K562 (cell line): ENCODE data around the gene NTN3. TPM values are rescaled to one million over a fixed set of nuclear protein-coding genes. Genes with fewer than 3 reads are reported as not detected.

Experiments
- ADNP ChIP-seq: fragments of 200-800 bp; sonication (Bioruptor generic); IDR thresholded peaks from 2 replicates; pipeline ENCODE4 v1.6.1; 2016; ENCODE audit warnings: missing genetic modification characterization, missing compliant biosample characterization
- CHD2 ChIP-seq: IDR thresholded peaks from 2 replicates; pipeline ENCODE4 v1.6.1; 2011; ENCODE audit warnings: low read depth, low read length
- GTF2B ChIP-seq: IDR thresholded peaks from 2 replicates; pipeline ENCODE4 v1.6.1; 2011; ENCODE audit not compliant: insufficient read length; ENCODE audit errors: extremely low read depth
- HOMEZ ChIP-seq: fragments of 250-450 bp; sonication (Bioruptor Pico); IDR thresholded peaks from 2 replicates; pipeline ENCODE4 v1.4.0; 2020; ENCODE audit warnings: mild to moderate bottlenecking, moderate library complexity
- MCM2 ChIP-seq: fragments of 450-650 bp; IDR thresholded peaks from 2 replicates; pipeline ENCODE4 v1.6.1; 2017; ENCODE audit warnings: low read depth, mild to moderate bottlenecking
- PHB ChIP-seq: fragments of 250-450 bp; sonication (Bioruptor Pico); IDR thresholded peaks from 2 replicates; pipeline ENCODE4 v1.5.0; 2021
- RHOXF2B ChIP-seq: fragments of 250-450 bp; sonication (Bioruptor Pico); conservative IDR thresholded peaks from 2 replicates; pipeline ENCODE4 v1.5.1; 2021
- SAP30 ChIP-seq: fragments of 200-600 bp; sonication (generic); IDR thresholded peaks from 2 replicates; pipeline ENCODE4 v1.6.1; 2012; ENCODE audit warnings: borderline replicate concordance, low read depth, mild to moderate bottlenecking, moderate library complexity, low read length, control low read depth, inconsistent platforms; ENCODE audit not compliant: insufficient read depth, poor library complexity, severe bottlenecking
- VEZF1 ChIP-seq: fragments of 200-800 bp; sonication (Bioruptor generic); IDR thresholded peaks from 2 replicates; pipeline ENCODE4 v1.6.1; 2017; ENCODE audit warnings: missing genetic modification characterization, missing compliant biosample characterization
- XRCC5 ChIP-seq: fragments of 200-400 bp; formaldehyde crosslinking; IDR thresholded peaks from 2 replicates; pipeline ENCODE4 v1.6.1; 2017; ENCODE audit warnings: low read depth, mild to moderate bottlenecking, low read length
- ZBTB11 ChIP-seq, 3 experiments: fragments of 200-800 bp in 1 of 3; fragments of 250-450 bp in 1 of 3; fragments of 450-650 bp in 1 of 3; sonication (Bioruptor Pico) in 1 of 3; sonication (Bioruptor generic) in 1 of 3; formaldehyde crosslinking in 1 of 3; IDR thresholded peaks; 2 replicates each; pipeline versions ENCODE4 v1.6.1 to v1.8.0; 2016 to 2022; ENCODE audit warnings: mild to moderate bottlenecking in 2 of 3, missing genetic modification characterization in 2 of 3, missing compliant biosample characterization in 1 of 3, moderate library complexity in 1 of 3
- ZNF124 ChIP-seq: sonication (generic); formaldehyde crosslinking; IDR thresholded peaks from 2 replicates; pipeline ENCODE4 v1.8.1; 2022; ENCODE audit warnings: missing genetic modification reagents
- ZNF143 ChIP-seq: sonication (generic); formaldehyde crosslinking; IDR thresholded peaks from 2 replicates; pipeline ENCODE4 v1.9.0; 2022; ENCODE audit warnings: mild to moderate bottlenecking, missing genetic modification reagents
- ZNF184 ChIP-seq: sonication (generic); formaldehyde crosslinking; IDR thresholded peaks from 2 replicates; pipeline ENCODE4 v1.5.0; 2020; ENCODE audit warnings: missing genetic modification reagents
- ZNF584 ChIP-seq: fragments of 200-800 bp; sonication (Bioruptor generic); IDR thresholded peaks from 2 replicates; pipeline ENCODE4 v1.6.1; 2016; ENCODE audit warnings: low read depth, mild to moderate bottlenecking, missing genetic modification characterization, missing compliant biosample characterization
- polyA plus RNA-seq, 8 experiments: library from polyadenylated mRNA; depleted of rRNA in 4 of 8; stranded (reverse) in 5 of 8; unstranded in 3 of 8; fragments of >200 nt; fragmentation: Nextera tagmentation in 2 of 8; fragmentation: Illumina TruSeq in 1 of 8; extraction: Ambion mirVana in 2 of 8; extraction: Trizol in 1 of 8; gene quantifications; 2 replicates each; pipeline versions ENCODE4 v1.2.1 to v1.2.3, GENCODE V29; 2011 to 2014; ENCODE audit warnings: inconsistent platforms in 1 of 8, missing spikeins in 1 of 8
- total RNA-seq, 7 experiments: library from RNA; depleted of rRNA in 6 of 7; stranded (reverse); fragments of >200 nt in 6 of 7; fragmentation: Illumina TruSeq in 2 of 7; extraction: Trizol in 2 of 7; gene quantifications; 2 replicates each; pipeline versions ENCODE4 v1.2.1 to v1.2.3, GENCODE V29; 2011 to 2021; ENCODE audit warnings: low replicate concordance in 1 of 7
- TF ChIP-seq, protein P1 (sequence below): sonication (generic); formaldehyde crosslinking; IDR thresholded peaks from 2 replicates; pipeline ENCODE4 v1.8.1; 2023; ENCODE audit warnings: mild to moderate bottlenecking, missing genetic modification reagents
- TF ChIP-seq, protein P2 (sequence below): fragments of 450-650 bp; IDR thresholded peaks from 2 replicates; pipeline ENCODE4 v1.6.1; 2017; ENCODE audit warnings: mild to moderate bottlenecking, moderate library complexity

NTN3 gene
- total and polyA plus RNA-seq, 9 of the 15 experiments (the other 6 are each of a cell fraction or from before 2014, with no cell fraction given) = not detected

- peak; percentile 92 for TF ChIP-seq VEZF1
- TF ChIP-seq, protein P1, sequence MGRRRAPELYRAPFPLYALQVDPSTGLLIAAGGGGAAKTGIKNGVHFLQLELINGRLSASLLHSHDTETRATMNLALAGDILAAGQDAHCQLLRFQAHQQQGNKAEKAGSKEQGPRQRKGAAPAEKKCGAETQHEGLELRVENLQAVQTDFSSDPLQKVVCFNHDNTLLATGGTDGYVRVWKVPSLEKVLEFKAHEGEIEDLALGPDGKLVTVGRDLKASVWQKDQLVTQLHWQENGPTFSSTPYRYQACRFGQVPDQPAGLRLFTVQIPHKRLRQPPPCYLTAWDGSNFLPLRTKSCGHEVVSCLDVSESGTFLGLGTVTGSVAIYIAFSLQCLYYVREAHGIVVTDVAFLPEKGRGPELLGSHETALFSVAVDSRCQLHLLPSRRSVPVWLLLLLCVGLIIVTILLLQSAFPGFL (CRISPR knock-in tag) = no peak
- TF ChIP-seq RHOXF2B (CRISPR knock-in tag) = no peak
- no peak for TF ChIP-seq HOMEZ (CRISPR knock-in tag)
- TF ChIP-seq GTF2B = no peak
- TF ChIP-seq SAP30 = no peak
- TF ChIP-seq ZNF124 (CRISPR knock-in tag) = no peak
- no peak for TF ChIP-seq ZNF184
- TF ChIP-seq, protein P2, sequence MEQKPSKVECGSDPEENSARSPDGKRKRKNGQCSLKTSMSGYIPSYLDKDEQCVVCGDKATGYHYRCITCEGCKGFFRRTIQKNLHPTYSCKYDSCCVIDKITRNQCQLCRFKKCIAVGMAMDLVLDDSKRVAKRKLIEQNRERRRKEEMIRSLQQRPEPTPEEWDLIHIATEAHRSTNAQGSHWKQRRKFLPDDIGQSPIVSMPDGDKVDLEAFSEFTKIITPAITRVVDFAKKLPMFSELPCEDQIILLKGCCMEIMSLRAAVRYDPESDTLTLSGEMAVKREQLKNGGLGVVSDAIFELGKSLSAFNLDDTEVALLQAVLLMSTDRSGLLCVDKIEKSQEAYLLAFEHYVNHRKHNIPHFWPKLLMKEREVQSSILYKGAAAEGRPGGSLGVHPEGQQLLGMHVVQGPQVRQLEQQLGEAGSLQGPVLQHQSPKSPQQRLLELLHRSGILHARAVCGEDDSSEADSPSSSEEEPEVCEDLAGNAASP = no peak
- TF ChIP-seq CHD2 = no peak
- TF ChIP-seq ZNF584 = no peak
- no peak for TF ChIP-seq ADNP
- TF ChIP-seq XRCC5 = no peak
- TF ChIP-seq ZBTB11 (CRISPR knock-in tag; IDR thresholded peaks at IDR 0.05) = peak in 2 of 3 experiments; percentile 30 to 76; a peak in 2 of 6 replicates
- no peak for TF ChIP-seq ZNF143 (CRISPR knock-in tag)
- TF ChIP-seq MCM2 = no peak
- TF ChIP-seq PHB (CRISPR knock-in tag) = no peak
Measured at GRCh38 chr16:2474877-2475412, 3.8 kb downstream of the NTN3 start, which contains the start of gene TBC1D24 (continued).
